Cardiac fibroblast (primary cell): Measurements from ENCODE around the gene RFC2.

Experiments used
- DNase-seq, 2 donors: peaks; one replicate each; pipeline versions ENCODE4 v3.0.0 to v3.0.0-alpha.2; 2010; ENCODE audit warnings: low read depth in 2 of 2
- H3K4me3 ChIP-seq, 2 donors: replicated peaks in 1 of 2; 1 replicate in 1 of 2; 2 replicates in 1 of 2; pipeline ENCODE4 v1.5.1; 2011; ENCODE audit warnings: low read depth in 2 of 2, low read length in 2 of 2, mild to moderate bottlenecking in 2 of 2, moderate library complexity in 1 of 2
- TF ChIP-seq, protein P1 (sequence below): IDR thresholded peaks from one replicate; pipeline ENCODE4 v1.5.1; 2011; ENCODE audit warnings: low read depth, mild to moderate bottlenecking, low read length, inconsistent platforms

RFC2 gene

DNA sequence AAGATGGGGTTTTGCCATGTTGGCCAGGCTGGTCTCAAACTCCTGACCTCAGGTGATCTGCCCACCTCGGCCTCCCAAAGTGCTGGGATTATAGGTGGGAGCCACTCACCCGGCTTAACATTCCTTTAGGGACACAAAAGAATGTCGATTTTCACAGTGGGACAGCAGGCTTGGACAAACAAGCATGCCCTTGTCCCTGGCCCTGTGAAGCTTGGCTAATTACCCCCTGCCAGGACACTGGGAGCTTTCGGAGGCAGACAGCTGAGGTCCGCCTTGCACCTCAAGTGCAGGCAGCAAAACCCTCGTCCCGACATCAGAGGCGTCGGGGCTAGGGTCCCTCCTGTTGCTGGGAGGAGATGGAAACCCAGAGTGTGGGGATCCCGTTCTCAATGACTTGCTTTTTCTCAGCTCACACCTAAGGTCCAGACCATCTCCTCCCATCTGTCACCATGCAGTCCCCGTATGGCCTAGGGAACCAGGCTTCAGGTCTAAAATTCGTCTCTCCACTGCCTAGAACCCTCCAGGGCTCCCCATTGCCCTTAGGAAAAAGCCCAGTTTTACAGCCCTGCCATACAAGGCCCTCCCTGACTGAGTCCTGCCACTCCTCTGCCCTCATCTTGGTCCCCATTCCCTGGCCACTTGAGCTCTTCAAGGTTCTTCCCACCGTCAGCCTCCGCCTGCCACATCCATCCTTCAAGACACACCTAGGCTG, 28.7 kb upstream of the RFC2 start:
- TF ChIP-seq, protein P1, sequence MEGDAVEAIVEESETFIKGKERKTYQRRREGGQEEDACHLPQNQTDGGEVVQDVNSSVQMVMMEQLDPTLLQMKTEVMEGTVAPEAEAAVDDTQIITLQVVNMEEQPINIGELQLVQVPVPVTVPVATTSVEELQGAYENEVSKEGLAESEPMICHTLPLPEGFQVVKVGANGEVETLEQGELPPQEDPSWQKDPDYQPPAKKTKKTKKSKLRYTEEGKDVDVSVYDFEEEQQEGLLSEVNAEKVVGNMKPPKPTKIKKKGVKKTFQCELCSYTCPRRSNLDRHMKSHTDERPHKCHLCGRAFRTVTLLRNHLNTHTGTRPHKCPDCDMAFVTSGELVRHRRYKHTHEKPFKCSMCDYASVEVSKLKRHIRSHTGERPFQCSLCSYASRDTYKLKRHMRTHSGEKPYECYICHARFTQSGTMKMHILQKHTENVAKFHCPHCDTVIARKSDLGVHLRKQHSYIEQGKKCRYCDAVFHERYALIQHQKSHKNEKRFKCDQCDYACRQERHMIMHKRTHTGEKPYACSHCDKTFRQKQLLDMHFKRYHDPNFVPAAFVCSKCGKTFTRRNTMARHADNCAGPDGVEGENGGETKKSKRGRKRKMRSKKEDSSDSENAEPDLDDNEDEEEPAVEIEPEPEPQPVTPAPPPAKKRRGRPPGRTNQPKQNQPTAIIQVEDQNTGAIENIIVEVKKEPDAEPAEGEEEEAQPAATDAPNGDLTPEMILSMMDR: no peak
- DNase-seq: no peak
- H3K4me3 ChIP-seq: no peak overlapping the region

DNA sequence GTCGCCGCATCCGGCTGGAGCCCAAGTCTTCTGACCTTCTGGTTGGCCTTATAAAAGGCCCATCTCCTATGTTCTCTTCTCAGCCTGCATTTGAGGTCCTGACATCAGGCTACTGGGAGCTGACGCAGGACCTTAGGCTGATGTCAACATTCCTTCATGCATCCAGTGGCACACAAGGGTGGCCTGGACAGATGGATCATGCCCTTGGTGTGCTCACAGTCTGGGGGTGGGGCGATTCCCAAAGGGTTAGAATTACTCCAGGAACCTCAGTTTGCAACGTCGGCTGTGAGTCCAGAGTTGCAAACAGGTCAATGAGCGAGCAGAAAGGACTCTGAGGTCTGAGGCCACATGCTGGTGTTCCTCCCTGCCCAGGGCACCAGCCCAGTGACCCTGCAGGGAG, 26.8 kb upstream of the RFC2 start:
- peak; percentile 36 to 75 for DNase-seq
- TF ChIP-seq, protein P1: no peak
- no peak overlapping the region for H3K4me3 ChIP-seq

DNA sequence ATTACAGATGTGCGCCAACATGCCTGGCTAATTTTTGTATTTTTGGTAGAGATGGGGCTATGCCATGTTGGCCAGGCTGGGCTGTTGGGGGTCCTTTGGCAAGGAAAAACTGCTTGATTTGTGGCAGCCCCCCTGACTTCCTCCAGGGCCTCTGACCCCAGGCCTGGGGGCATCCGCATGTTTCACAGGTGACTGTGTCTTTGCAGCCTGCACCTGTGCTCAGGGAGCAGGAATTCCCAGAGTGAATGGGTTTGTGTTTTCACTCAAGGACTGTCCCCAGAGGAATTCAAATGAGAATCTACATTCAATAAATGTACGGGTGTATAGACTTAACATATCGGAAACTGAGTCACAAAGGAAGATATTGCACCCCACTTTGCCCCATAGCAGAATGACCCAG, 23.4 kb upstream of the RFC2 start:
- no peak overlapping the region for H3K4me3 ChIP-seq
- TF ChIP-seq, protein P1: no peak
- DNase-seq: no peak

DNA sequence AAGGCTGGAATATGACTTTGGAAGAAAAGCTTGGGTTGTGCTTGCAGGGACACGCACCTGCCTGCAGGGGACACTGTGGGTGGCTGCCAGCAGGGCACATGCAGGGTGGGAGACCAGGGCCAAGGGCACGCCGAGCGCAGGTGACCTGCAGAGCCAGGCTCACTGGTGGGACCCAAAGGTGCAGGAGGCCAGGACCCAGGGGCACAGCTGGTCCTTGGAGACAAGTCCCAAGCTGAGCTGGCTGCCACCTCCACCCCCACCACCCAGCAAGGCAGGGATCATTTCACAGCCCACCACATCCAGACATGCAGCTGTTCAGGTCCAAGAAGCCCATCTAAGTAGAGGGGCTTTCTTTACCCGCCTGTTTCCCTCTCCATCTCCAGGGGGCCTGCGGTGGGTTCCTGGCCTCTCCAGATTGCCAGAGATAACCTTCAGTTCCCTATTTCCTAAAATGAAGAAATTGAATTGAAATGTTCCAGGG, 21.2 kb upstream of the RFC2 start:
- TF ChIP-seq, protein P1: peak; percentile 70
- no peak overlapping the region for H3K4me3 ChIP-seq

DNA sequence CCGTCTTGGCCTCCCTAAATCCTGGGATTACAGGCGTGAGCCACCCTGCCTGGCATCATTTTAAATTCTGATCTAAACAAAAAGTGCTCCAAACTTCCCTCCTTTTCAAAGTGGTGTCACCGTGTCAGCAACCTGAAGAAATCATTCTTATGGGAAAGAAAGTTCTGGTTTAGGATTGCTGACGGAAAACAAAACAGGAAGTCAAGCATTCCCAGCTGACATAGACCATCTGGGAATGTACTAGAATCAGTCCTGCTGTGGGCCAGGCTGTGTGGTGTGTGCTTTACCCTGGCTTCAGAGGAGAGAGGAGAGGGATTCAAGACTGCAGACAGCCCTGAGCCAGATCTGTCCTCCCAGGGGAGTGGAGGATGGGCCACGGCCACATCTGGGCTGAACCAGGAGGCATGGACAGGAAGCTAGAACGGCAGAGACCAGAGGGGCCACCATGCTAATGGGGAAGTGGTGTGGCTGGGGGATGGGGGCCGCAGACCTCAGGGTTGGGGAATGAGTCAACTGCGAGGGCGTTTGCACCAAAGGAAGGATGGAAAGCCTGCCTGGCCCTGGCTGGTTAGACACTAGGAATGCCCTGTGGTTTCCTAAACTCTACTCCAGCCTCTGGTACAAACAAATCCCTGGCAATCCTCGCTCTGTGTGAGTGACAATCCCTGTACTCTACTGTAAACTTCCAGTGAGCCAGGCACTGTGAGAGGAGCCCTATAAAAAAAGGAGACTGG, 18.3 kb upstream of the RFC2 start:
- DNase-seq: peak; percentile 95 to 97

More for the DNA sequence above, 21.2 kb upstream of the RFC2 start:
- no peak for DNase-seq

DNA sequence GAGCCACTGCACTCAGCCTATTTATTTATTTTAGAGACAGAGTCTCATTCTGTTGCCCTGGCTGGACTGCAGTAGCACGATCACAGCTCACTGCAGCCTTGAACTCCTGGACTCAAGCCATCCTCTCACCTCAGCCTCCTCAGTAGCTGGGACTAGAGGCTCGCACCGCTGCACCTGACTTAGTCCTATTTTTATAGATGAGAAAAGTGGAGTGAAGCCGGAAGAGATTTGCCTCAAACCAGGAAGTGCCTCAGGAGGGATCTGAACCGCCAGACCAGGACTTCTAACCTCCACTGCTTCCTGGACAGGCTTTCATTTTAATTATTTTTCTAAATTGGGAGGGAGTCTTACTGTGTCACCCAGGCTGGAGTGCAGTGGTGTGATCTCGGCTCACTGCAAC, 17.5 kb upstream of the RFC2 start:
- no peak overlapping the region for H3K4me3 ChIP-seq
- no peak for DNase-seq
- TF ChIP-seq, protein P1: no peak

More for the DNA sequence above, 18.3 kb upstream of the RFC2 start:
- no peak overlapping the region for H3K4me3 ChIP-seq
- TF ChIP-seq, protein P1: no peak
